Measurements from ENCODE around the gene SMARCAL1.
"Not testable (repeated sequence)": the region's sequence is repeated elsewhere in the genome, so short reads cannot be mapped to it uniquely, and the experiment has no call there.

The SMARCAL1 gene

DNA sequence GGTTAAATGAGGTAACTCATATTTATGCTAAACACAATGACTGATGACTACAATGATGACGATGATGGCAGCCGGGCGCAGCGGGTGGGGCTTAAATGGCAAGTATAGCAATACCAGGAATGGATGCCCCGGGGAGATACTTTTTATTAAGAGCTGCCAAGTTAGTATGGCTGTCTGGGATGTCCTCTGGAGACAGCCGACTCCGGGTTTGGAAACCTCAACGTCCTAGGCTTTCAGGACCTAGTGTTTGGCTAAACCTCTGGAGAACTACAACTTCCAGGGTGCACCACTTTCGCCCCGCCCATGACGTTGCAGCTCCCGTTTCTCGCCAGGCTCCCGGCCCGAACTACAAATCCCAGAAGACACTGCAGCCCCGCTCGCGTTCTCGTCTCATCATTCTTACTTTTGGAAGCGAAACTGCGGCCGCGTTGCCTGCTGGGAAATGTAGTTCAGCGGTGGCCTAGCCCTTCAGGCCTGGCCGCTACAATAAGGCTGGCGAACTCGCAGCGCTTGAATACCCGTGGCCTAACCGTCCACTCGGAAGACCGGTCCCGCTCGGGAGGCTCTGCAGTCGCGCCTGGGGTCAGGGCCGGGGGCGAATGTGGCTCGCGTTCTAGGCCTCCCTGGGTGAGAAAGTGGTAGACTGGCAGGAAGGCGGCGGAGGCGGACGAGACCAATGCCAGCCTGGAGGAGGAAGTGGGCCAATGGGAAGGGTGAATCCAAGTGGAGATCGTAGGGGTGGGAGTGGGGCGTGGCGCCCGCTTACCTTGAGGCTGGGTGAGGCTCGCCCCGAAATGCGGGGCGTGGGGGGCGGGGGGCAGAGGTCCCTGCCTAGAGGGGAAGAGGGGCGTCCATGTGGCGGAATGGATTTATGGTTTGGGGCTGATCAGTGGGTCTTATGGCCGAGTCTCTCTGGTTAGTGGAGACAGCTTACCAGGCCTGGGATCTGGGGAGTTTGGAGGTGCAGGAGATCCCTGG lies at the start of gene SMARCAL1:
TSS of gene SMARCAL1 (plus strand) at position 463 of the 978 bp plus-strand sequence. CDS start 2,221 bp downstream, outside the sequence.
- DNase-seq = peak; percentile 95

DNA sequence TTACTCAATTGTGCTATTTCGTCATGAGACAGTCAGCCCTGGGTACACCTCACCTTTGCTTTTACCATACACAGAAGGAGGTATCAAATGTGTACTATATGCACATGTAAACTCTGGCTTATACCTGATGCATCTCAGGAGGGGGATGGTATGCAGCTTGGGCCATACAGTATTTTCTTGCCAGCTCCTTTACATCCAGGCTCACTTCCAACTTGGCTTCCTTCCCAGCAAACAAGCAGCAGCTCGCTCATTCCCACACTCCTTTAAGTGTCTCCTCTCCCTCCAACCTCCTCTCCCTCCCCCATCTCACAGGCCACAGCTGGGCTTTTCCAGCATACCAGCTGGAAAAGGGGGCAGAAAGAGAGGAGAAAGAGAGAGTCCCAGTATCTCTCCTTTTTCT lies 49.6 kb upstream of the SMARCAL1 start:
- DNase-seq = no peak

DNA sequence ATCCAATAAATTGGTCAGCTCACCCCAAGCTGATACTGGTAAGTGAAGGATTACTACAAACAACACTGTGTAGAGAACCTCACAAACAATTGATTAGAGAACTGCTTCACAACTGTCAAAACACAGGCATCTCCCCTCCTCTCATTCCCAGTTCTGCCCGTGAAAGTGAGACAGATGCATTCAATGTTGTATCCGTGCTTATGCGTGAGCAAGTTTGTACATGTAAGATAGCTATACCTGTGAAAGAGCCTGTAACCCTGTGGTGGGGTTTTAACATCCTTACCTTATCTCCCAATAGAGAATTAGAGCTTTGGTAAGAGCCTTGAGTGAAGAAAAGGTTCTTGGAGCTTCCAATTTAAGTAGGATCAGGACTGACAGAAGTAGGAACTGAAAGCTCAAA lies 49.1 kb upstream of the SMARCAL1 start:
- DNase-seq = no peak

DNA sequence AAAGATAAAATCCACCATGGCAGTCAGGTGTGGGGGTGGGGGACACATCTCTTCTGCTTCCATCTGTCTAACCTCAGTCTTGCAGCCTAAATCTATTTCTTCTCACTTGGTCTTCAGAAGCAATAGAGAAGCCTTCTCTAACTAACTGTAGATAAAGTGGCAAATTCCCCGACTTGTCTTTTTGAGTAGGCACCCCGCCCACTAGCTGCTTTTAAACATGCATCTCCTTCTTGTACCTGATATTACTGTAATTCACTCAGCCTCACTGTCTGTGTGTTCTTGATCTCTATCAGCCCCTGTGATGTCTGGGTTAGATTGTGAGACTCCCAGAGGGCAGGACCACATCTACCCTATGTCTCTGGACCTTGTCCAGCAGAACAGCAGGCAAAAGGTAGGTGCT lies 46.8 kb upstream of the SMARCAL1 start:
- no peak for DNase-seq

DNA sequence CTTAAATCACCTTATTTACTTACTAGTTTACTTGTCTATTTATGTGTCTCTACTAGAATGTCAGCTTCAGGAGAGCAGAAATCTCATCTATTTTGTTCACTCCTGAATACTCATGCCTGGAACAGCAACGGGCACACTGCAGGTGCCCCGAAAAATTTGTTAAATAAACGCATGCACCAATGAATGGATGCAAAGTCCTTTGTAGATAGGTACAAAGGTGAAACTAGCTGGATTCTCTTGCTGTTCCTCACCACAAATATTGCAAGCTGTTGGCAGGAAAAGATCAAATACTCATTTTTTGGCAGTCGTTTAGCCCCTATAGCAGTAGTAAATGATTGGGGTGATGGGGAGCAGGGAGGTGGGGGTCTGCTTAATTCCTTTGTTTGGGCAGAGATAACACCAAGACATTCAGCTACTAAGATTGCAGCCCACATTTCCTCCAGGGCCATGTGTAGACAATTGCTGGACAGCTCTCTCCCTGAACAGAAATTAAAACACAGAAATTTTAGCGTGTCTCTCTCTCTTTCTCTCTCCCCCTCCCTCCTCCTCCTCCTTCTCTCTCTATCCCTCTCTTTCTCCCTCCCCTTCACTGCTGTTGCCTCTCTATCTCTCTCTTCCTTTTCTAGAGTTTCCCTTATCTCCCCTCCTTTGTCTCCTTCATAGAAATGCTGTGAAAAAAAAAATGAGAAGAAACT lies 45.4 kb upstream of the SMARCAL1 start:
- no peak for DNase-seq

DNA sequence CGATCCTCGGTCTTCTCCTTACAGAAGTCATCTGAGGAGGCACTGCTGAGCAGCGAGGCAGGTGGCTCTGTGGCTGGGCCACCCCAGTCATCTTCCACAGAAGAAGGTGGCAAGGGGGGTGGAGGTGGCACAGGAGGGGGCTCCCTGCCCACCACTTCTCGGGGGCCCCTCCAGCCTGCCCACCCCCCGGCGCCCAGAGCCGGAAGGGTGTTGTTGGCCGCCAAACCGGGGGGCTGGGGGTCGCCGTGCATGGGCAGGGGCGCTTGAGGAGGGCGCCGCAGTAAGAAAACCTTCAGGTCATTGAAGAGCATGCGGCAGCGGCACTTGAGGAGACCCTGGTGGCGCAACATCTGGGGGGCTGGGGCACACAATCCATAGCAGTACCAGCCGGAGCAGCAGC lies 42.5 kb upstream of the SMARCAL1 start:
- no peak for DNase-seq

DNA sequence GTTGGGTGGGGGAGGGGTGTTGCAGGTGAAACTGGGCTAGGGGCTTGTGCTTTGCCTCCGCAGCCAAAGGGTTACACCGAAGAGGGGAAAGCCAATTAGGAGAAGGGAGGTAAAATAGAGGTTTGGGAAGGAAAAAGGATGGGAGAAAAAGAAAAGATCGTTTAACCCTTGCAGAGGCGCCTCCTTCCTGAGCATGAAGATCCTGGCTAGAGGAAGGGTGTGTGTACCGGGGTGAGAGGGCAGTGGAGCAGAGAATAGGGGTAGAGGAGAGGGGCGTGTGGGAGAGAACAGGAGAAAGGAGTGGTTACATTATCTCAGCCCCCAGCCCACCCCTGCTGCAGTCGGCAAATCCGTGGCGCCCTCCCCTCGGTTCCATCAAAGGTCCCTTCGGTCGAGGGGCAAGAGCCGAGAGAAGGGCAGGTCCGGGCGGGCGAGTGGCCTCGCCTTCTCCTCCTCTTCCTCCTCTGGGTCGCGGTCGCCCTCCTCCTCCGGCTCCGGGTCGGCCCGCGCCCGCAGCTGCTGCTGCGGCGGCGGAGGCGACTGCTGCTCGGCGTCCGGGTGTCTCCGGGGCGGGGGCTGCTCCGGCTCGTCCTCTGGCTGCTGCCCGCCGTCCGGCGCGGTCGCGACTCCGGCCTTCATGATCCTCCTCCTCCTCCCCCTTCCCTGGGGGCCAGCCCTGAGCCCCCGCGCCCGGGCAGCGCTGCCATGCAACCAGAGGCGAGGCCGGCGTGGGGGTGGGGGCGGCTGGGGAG lies 41.1 kb upstream of the SMARCAL1 start:
- no peak for DNase-seq

DNA sequence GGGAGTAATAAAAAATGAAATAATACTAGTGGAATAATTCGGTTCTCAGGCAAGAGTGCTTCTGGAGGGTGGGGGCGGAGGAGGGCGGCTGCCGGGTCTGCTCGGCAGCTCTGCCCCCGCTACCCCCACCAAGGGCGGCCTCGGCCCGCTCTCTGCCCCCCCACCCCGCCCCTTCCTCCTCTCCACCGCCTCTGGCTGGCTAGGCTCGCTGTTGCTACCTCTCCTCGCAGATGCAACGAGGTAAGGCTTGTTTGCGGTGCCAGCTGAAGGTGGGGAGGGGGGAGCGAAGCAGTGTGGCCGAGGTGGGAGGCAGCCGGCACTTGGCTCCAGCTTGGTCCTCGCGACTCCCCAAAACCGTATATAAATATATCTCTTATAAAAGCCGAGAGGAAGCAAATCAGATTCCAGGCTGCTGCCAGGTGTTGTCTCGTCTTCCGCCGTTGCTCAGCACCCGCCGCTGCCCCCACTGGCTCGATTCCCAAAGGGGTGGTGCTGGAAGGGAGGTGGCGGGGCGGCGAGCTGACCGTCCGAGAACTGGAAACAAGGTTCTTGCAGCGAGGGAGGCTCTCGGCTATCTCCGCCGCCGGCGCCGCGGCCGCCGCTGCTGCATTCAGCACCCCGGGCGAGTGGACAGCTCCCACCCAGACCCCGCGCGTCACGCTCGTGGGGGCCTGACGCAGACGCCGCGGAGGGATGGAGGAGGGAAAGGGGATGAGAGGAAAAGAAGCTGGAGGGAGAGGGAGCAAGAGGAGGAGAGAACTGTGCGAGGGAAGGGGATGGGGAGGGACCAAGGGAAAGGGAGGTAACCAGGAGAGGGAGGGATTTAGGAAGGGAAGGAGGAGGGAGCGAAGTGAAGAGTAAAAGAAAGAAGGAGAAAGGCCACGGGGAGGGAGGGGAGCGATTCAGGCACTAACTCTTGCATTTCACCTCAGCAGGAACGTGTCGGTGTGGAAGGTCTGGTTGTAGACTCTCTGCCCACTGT lies 40.3 kb upstream of the SMARCAL1 start, which contains the start of gene MARCHF4:
TSS of gene MARCHF4 (minus strand) at position 763 of the 982 bp plus-strand sequence. CDS start 2,223 bp downstream, outside the sequence.
- DNase-seq = no peak

DNA sequence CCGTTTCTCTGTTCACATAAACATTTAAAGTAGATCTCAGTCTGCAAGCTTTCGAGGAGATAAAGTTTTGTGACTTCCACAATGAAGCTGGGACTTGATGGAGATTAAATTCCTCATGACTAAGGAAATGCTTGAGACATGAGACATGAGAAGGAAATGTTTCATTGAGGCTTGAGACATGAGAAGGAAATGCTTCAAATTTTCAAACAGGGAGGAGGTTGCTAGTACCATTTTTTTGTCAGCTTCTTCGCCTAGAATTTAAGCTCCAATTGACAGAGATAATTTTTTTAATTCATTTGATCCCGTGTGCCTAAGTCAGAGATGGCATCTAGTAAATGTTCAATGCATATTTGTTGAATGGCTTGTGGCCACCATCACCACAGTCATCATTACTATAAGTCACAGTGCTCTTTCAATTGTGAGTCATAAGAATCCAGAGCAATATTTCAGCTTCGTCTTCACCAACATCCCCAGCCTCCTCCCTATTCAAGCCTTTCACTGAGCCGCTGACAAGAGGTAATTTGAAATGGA lies 39.5 kb upstream of the SMARCAL1 start:
- DNase-seq = no peak

DNA sequence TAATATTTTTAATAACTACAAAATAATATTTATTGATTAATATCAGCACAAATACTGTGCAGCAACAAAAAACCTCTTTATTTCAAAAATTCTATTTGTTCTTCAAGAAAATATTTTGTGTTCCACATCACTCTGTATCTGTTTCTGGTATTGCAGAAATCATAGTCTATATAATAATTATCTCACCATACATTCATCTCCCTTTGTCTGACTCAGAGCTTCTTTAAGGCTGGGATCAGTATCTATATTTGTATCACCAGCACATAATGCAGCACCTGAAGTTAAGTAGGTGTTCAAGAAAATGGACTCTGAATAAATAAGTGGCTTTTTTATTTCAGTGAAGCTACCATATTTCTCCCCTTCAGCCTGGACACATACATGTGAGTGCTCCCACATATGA lies 38.4 kb upstream of the SMARCAL1 start:
- no peak for DNase-seq

DNA sequence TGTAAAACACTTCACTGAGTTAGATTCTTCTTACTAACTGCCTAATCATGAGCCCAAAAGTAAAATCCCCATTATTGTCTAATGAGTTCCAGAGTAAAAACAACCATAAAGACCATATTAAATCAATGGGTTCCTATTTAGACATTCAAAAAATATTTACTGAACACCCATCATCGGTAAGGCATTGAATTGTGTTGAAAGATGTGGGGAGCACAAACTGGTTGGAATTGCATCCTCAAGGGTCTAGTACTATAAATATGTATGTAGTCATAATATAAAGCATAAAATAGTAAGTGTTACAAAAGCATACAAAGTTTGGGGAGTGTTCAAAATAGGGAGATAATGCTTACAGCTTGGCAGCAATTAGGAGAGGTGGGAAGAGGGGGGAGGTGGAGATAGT lies 37.0 kb upstream of the SMARCAL1 start:
- DNase-seq = no peak

DNA sequence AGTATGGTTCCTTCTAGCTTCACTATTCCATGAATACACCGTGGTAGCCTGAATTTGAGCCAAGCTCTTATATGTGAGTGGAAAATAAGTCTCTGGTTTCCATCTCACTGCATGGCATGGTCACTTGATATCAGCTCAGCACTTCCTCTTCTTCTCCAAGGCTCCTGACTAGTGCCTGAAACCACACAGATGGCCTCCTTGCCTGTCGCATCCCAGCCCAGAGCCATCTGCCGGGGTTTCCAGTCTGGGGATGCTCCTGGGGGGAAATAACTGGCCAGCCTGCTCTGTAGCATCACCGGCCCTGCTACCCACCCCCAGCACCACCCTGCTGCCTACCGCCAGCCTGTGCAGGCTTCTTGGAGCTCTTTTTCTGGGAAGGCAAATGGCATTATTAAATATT lies 32.3 kb upstream of the SMARCAL1 start:
- DNase-seq = no peak

DNA sequence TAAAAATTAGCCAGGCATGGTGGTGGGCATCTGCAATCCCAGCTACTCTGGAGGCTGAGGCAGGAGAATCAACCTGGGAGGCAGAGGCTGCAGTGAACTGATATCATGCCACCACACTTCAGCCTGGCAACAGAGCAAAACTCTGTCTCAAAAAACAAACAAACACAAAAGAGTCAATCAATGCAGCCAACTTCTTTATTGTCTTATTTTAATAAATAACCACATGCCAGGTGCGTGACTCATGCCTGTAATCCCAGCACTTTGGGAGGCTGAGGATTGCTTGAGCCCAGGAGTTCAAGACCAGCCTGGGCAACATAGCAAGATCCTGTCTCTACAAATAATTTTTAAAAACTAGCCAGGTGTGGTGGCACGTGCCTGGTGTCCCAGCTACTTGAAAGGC lies 27.9 kb upstream of the SMARCAL1 start:
- not testable (repeated sequence) for DNase-seq

DNA sequence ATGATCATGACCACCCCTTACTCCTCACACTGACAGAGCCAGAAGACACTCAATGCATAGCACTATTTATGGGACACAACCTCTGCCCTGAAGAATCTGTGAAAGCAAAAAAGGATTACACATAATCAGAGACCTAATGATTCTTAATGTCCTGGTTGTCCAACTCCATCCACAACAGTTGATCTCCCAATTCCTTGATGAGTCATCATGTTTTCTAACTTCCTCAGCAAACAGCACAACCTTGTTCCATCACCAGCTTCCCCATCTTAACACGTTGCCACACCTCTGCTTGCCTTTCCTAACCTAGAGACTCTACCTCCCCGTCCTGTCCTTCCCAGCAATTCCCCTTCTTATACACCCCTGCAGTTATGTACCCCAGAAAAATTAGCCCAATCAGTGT lies 26.8 kb upstream of the SMARCAL1 start:
- no peak for DNase-seq

DNA sequence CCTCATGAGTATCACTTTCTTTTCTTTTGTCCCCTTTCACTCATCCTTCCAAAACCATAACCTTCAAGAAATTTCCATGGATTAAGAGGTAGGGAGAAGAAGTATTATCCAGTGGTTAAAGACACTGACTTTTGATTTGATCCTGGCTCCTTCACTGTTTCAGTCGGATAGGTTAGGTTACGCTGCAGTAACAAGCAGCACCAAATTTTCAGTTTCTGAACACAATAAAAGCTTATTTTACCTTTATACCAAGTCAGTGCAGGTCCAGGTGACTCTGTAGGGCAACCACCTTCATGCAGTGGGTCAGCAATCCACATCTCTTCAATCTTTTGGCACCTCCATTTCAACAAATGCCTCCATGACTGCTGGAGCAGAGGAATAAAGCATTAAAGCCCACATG lies 25.0 kb upstream of the SMARCAL1 start:
- DNase-seq = no peak

DNA sequence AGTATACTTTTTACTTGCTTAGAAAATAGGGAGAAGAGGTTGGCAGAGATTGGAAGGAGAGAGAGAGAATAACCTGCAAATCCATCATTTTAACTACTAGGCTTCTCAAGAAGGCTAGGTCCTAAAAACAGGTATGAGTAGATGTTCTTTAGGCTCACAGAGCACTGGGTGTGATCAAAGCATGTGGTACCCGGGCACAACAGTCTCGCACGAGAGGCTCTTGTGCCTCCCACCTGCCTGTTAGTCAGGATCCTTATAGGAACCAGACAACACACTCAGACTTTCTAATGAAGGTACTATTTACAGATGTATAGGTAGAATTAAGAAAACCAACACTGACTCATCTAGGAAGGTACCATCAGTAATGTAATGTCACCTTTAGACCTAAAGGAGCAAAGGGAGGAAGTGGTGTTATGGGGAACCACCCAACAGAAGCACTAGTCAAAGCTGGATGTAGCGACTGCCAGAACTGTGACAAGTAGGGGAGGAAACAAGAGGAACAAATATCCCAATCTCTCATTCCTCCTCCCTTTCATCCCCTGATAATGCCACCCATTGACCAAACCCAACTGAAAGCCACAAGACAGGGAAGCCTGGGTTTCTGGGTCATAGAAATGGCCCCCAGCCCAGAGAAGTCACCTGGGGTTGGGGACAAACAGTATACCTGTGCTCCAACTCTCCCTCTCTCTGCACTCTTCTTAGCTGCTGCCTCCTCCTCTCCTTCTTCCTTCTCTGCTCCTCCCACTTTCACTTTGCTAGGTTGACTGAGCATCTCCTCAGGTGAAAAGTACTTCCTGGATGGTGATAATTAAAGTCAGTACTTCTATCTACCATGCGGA lies 24.0 kb upstream of the SMARCAL1 start:
- DNase-seq = no peak

DNA sequence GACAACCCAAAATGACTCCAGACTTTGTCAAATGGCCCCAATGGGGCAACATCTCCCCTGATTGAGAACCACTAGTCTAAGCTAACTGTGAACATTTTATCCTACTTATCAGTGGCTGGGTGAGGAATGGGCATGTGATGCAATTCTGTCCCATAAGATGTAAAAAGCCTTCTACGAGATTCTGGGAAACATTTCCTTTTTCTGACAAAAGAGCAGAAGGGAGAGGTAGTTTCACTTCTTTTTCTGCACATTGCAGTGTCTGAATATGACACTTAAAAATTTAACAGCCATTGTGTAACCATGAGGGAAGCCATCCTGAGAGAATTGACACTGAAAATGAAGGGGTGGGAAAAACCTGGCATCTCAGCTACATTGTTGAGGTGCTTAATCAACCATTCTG lies 22.7 kb upstream of the SMARCAL1 start:
- DNase-seq = no peak

DNA sequence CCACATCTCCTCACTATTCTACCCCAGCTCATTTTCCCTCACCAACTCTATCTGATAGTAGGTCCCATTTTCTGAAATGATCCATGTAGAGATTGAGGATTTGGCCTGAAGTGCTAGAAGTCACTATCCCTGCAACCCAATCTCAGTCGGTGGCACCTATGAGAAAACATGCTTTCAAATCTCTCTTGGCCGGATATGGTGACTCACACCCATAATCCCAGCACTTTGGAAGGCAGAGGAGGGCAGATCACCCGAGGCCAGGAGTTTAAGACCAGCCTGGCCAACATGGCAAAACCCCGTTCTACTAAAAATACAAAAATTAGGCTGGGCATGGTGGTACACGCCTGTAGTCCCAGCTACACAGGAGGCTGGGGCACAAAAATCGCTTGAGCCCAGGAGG lies 20.9 kb upstream of the SMARCAL1 start:
- no peak for DNase-seq

DNA sequence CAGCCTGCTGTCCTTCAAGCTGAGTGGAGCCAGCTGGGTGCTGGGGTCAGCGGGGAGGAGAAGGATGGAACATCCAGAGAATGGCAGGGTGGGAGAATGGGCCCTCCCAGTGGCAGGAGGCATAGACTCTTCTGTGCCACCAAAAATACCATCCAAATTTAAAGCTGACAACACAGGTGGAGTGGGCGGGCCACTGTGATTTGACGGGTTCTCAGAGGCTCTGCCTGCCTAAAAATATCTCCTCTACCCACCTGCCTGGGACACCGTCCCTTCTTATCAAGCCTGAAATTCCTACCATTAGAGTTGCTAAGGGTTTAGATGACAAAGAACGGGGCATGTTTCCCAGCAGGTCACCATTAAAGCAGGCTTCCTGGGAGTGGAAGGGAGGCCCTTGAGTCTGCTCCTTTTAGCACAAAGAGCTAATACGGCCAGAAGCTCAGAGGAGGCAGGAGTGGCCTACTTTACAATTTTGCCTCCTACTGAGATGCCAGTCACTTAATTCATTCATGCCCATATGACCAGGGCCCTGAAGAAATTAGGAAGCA lies 20.2 kb upstream of the SMARCAL1 start:
- no peak for DNase-seq
